ENCODE results near the gene PTPRN. TPM values are rescaled to one million over a fixed set of nuclear protein-coding genes. Genes with fewer than 3 reads are reported as not detected.

Gene PTPRN
- total RNA-seq, 2 donors from 2014 or later = 2.6 TPM; not detected in 1

GRCh38 chr2:219249203-219249980 lies 59.8 kb downstream of the PTPRN start:
- Mint-ChIP-seq H3K4me1 (peaks cover 69% of the 10 kb centered on the region), H3K27ac (peak overlapping the region; percentile 98), H3K4me3 (peak overlapping the region; percentile 90), H3K36me3 (ENCODE audit: low read depth) (peaks cover 7% of the 10 kb centered on the region), H3K27me3 (no peaks in the 10 kb centered on the region)
- H3K9me3 ChIP-seq (ENCODE audit: control insufficient read depth, low read length, poor library complexity, severe bottlenecking) = no peaks in the 10 kb centered on the region
- DNase-seq = peak in 1 of 3 donors; percentile 25
- peak; percentile 6 for ATAC-seq

DNA sequence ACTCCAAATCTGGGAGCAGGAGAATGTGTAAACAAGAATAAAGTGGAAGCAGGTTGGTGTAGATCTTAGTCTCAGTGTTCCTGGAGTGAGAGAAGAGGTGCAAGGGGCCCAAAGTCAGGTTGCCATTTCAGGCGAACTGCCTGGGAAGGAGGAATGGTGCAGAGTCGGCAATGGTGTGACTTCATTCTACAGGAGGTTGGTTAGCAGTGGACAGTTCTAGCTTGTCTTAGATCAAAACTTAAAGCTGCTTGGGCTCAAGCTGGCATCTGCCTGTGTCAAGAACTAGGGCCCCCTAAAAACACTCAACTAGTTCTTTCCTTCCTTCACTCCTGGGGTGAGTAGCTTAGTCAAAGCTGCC lies 60.4 kb downstream of the PTPRN start:
- ATAC-seq (no peak), DNase-seq (no peak)
- H3K27me3 Mint-ChIP-seq = no peaks in the 10 kb centered on the region
- peaks cover 69% of the 10 kb centered on the region for H3K4me1 Mint-ChIP-seq
- H3K4me3 Mint-ChIP-seq = peak overlapping the region; percentile 90
- H3K36me3 Mint-ChIP-seq (ENCODE audit: low read depth) = peaks cover 7% of the 10 kb centered on the region
- no peaks in the 10 kb centered on the region for H3K9me3 ChIP-seq (ENCODE audit: control insufficient read depth, low read length, poor library complexity, severe bottlenecking)
- H3K27ac Mint-ChIP-seq = peak overlapping the region; percentile 98

DNA sequence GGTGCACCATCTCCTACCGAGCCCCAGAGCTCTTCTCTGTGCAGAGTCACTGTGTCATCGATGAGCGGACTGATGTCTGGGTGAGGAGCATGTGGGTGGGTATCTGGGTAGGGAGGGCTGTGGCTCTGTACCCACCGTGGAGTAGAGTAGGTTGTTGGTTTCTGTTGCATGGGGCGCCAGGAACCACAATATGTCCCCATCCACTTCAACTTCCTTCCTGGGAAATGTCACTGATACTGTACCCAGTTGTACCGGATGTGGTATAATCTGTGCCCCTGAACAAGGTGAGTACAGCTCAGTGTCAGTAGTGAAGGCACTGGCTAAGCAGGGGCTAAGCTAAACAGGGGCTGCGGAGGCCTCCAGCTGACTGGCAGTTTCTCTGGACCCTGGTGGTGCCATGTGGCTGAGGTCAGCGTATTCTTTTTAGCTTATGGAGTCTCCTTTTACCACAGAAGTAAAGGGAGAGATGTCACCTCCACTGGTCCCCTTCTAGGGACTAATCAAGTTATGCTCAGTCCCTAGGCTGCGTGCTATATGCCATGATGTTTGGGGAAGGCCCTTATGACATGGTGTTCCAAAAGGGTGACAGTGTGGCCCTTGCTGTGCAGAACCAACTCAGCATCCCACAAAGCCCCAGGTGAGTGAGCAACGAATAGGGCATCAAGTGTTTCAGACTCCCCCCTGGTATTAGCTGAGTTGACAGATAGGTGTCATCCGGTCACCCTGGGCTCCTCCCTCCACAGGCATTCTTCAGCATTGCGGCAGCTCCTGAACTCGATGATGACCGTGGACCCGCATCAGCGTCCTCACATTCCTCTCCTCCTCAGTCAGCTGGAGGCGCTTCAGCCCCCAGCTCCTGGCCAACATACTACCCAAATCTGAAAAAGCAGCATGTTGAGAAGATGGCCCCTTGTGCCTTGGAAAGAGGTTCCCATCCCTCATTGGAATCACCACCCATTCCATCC lies 61.2 kb downstream of the PTPRN start:
- peaks cover 6% of the 10 kb centered on the region for H3K36me3 Mint-ChIP-seq (ENCODE audit: low read depth)
- H3K27me3 Mint-ChIP-seq = no peaks in the 10 kb centered on the region
- DNase-seq = peak in 2 of 3 donors; percentile 24 to 54
- H3K4me3 Mint-ChIP-seq = peak overlapping the region; percentile 90
- no peaks in the 10 kb centered on the region for H3K9me3 ChIP-seq (ENCODE audit: control insufficient read depth, low read length, poor library complexity, severe bottlenecking)
- peaks cover 69% of the 10 kb centered on the region for H3K4me1 Mint-ChIP-seq
- H3K27ac Mint-ChIP-seq = peak overlapping the region; percentile 98
- ATAC-seq = peak; percentile 75

DNA sequence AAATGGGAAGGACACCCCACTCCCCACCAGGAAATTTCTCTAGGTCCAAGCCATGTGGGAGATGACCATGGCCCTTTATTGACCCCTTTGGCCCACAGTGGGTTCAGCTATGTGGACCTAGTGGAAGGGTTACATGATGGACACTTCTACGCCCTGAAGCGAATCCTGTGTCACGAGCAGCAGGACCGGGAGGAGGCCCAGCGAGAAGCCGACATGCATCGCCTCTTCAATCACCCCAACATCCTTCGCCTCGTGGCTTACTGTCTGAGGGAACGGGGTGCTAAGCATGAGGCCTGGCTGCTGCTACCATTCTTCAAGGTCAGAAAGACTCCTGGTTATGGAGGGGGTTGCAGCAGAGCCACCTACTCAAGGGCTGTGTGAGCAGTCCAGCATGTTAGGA lies 62.6 kb downstream of the PTPRN start:
- DNase-seq (no peak), ATAC-seq (no peak)
- Mint-ChIP-seq H3K36me3 (ENCODE audit: low read depth) (peaks cover 5% of the 10 kb centered on the region), H3K4me3 (peak overlapping the region; percentile 63), H3K27ac (peak overlapping the region; percentile 98), H3K4me1 (peaks cover 59% of the 10 kb centered on the region), H3K27me3 (no peaks in the 10 kb centered on the region)
- no peaks in the 10 kb centered on the region for H3K9me3 ChIP-seq (ENCODE audit: control insufficient read depth, low read length, poor library complexity, severe bottlenecking)

GRCh38 chr2:219245899-219246230 lies 63.3 kb downstream of the PTPRN start:
- H3K36me3 Mint-ChIP-seq (ENCODE audit: low read depth) = peaks cover 4% of the 10 kb centered on the region
- ATAC-seq (no peak), DNase-seq (no peak)
- peaks cover 56% of the 10 kb centered on the region for H3K4me1 Mint-ChIP-seq
- H3K27ac Mint-ChIP-seq = peak overlapping the region; percentile 98
- H3K9me3 ChIP-seq (ENCODE audit: control insufficient read depth, low read length, poor library complexity, severe bottlenecking) = no peaks in the 10 kb centered on the region
- peak overlapping the region; percentile 93 for H3K4me3 Mint-ChIP-seq
- H3K27me3 Mint-ChIP-seq = no peaks in the 10 kb centered on the region

DNA sequence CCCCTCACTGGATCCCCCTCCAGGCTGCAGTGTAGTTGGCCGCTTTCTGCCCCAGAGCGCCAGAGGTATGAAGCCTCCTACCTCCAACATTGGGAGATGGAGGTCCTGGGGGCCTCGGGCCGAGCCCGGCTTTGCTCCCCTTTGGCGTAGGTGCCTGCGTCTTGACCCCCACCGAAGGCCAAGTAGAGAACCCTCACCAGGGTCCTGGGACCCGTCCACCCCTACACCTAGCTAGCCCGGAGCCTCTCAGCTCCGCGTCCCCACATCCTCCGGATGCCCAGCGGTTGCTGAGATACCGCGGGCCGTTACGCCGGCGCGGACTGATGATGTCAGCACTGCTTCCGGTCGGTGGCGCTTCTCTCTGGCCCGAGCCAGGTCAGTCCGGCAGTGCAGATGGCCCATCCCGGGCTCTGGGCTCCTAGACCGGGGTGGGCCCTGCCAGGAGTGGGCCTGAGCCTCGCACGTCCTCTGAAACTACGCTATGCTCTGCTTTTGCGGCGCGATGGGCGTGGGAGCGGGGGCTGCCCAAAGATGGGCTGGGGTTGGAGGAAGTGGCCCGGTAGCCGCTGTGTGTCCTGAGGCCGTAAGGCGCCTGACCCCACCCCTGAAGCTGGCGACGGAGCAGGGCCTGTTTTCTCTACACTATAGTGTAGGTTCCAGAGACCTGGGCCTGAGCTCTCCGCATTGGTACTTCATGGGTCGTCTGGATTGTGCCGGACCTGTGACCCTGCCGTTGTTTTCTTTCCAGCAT lies 63.9 kb downstream of the PTPRN start, which contains the start of the genes GLB1L and STK16:
GLB1L (minus strand) TSS at position 297 of the 751 bp plus-strand sequence. CDS start 1,871 bp downstream, outside the sequence.
STK16 (plus strand) TSS at position 332 of the 751 bp plus-strand sequence. CDS start 521 bp downstream, outside the sequence.
- H3K9me3 ChIP-seq (ENCODE audit: control insufficient read depth, low read length, poor library complexity, severe bottlenecking) = no peaks in the 10 kb centered on the region
- ATAC-seq (peak; percentile 72), DNase-seq (peak; percentile 72 to 79 (median 74))
- Mint-ChIP-seq H3K4me3 (peak within 1 kb of the TSS; percentile 93), H3K36me3 (ENCODE audit: low read depth) (peaks cover 2% of the 10 kb centered on the region), H3K27me3 (no peaks in the 10 kb centered on the region), H3K27ac (peak within 1 kb of the TSS; percentile 98), H3K4me1 (peaks cover 51% of the 10 kb centered on the region)

DNA sequence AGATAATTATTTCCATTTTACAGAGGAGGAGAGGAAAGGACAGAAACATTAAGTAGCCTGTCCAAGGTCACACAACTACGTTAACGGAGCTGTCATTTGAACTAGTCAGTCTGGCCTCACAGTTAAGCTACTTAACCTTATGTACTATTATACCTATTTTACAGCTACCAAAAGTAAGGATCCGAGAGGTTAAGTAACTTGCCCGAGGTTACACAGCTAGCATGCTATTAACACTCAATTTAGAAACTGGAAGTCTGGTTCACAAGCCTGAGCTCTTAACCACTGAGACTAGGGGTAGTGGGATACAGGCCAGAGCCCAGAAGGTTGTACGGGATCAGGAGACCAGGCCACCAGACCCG lies 64.4 kb downstream of the PTPRN start:
- no peaks in the 10 kb centered on the region for H3K27me3 Mint-ChIP-seq
- H3K4me1 Mint-ChIP-seq = peaks cover 47% of the 10 kb centered on the region
- ATAC-seq (no peak), DNase-seq (no peak)
- H3K27ac Mint-ChIP-seq = peak overlapping the region; percentile 98
- H3K4me3 Mint-ChIP-seq = peak overlapping the region; percentile 93
- peaks cover 2% of the 10 kb centered on the region for H3K36me3 Mint-ChIP-seq (ENCODE audit: low read depth)
- no peaks in the 10 kb centered on the region for H3K9me3 ChIP-seq (ENCODE audit: control insufficient read depth, low read length, poor library complexity, severe bottlenecking)

- Mint-ChIP-seq H3K4me3 (peak overlapping the region; percentile 33), H3K27me3 (no peaks in the 10 kb centered on the region), H3K36me3 (ENCODE audit: low read depth) (no peaks in the 10 kb centered on the region), H3K27ac (no peak overlapping the region), H3K4me1 (peaks cover 38% of the 10 kb centered on the region)
- no peaks in the 10 kb centered on the region for H3K9me3 ChIP-seq (ENCODE audit: control insufficient read depth, low read length, poor library complexity, severe bottlenecking)
- ATAC-seq = no peak
- no peak for DNase-seq
These were observed 65.9 kb downstream of the PTPRN start for GRCh38 chr2:219243291-219243761.

Other genes with a start within 250 kb of the PTPRN start
- not detected for gene IHH, start 248.5 kb downstream of the PTPRN start, total RNA-seq
- gene NHEJ1, start 148.6 kb downstream of the PTPRN start, total RNA-seq = 10 to 100 TPM; 11.8 to 15.2 TPM
- gene SLC23A3, start 139.4 kb downstream of the PTPRN start, total RNA-seq = 1 to 10 TPM in 1 of 2 donors, under 1 TPM in 1; 0.65 to 1.0 TPM
- gene CNPPD1, start 132.5 kb downstream of the PTPRN start, total RNA-seq = 10 to 100 TPM; 50.8 to 58.1 TPM
- 10 to 100 TPM; 78.4 to 81.4 TPM for gene RETREG2, start 131.1 kb downstream of the PTPRN start, total RNA-seq
- 10 to 100 TPM; 65.3 to 71.1 TPM for gene ZFAND2B, start 102.6 kb downstream of the PTPRN start, total RNA-seq
- 1 to 10 TPM; 2.6 to 6.6 TPM for gene ABCB6, start 90.4 kb downstream of the PTPRN start, total RNA-seq
- 10 to 100 TPM; 42.4 to 72.1 TPM for gene ATG9A, start 79.8 kb downstream of the PTPRN start, total RNA-seq
- gene ANKZF1, start 79.6 kb downstream of the PTPRN start, total RNA-seq = 10 to 100 TPM; 92.5 to 93.5 TPM
- gene GLB1L, start 64.0 kb downstream of the PTPRN start, total RNA-seq = 1 to 10 TPM in 1 of 2 donors, under 1 TPM in 1; 0.94 to 3.1 TPM
- gene STK16, start 63.9 kb downstream of the PTPRN start, total RNA-seq = 10 to 100 TPM; 11.9 to 17.2 TPM
- not detected for gene TUBA4B, start 56.2 kb downstream of the PTPRN start, total RNA-seq
- gene TUBA4A, start 55.5 kb downstream of the PTPRN start, total RNA-seq = 100 to 1,000 TPM; 107 to 184 TPM
- 100 to 1,000 TPM; 101 to 120 TPM for gene DNAJB2, start 30.0 kb downstream of the PTPRN start, total RNA-seq
- gene RESP18, start 23.3 kb upstream of the PTPRN start, total RNA-seq = not detected
- 100 to 1,000 TPM in 1 of 2 donors, 10 to 100 TPM in 1; 81.3 to 107 TPM for gene DNPEP, start 78.5 kb upstream of the PTPRN start, total RNA-seq
- not detected for gene DES, start 109.0 kb upstream of the PTPRN start, total RNA-seq
- gene SPEG, start 125.4 kb upstream of the PTPRN start, total RNA-seq = 1 to 10 TPM; 7.3 to 8.4 TPM
- gene GMPPA, start 189.5 kb upstream of the PTPRN start, total RNA-seq = 10 to 100 TPM; 25.1 to 27.2 TPM
- gene ASIC4, start 205.1 kb upstream of the PTPRN start, total RNA-seq = under 1 TPM in 1 of 2 donors, not detected in 1; 0.13 TPM
- gene CHPF, start 234.4 kb upstream of the PTPRN start, total RNA-seq = 10 to 100 TPM in 1 of 2 donors, 1 to 10 TPM in 1; 9.4 to 10.4 TPM
- gene TMEM198, start 234.6 kb upstream of the PTPRN start, total RNA-seq = under 1 TPM; 0.42 to 0.77 TPM

Measured in T-helper 17 cell (primary cell).